Measurements from ENCODE around the gene DHRS13.

Gene DHRS13

DNA sequence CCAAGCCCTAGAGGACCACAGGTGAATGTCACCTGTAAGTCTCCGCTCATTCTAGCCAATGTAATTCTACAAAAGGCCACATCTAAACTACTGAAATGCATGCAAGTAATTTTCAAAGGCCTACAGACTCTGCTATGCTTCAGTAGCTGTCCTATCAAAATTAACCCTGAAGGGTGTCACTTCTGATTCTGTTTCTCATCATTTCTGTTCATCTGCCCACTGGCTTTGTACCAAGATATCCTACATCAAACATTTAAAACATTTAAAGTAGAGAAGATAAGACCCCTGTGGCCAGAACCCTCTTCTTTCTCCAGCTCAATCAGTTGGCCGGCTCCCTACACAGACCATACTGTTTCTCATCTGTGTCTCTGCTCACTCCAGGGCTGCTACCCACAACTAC lies 26.9 kb upstream of the DHRS13 start:
- TF ChIP-seq, protein P1, sequence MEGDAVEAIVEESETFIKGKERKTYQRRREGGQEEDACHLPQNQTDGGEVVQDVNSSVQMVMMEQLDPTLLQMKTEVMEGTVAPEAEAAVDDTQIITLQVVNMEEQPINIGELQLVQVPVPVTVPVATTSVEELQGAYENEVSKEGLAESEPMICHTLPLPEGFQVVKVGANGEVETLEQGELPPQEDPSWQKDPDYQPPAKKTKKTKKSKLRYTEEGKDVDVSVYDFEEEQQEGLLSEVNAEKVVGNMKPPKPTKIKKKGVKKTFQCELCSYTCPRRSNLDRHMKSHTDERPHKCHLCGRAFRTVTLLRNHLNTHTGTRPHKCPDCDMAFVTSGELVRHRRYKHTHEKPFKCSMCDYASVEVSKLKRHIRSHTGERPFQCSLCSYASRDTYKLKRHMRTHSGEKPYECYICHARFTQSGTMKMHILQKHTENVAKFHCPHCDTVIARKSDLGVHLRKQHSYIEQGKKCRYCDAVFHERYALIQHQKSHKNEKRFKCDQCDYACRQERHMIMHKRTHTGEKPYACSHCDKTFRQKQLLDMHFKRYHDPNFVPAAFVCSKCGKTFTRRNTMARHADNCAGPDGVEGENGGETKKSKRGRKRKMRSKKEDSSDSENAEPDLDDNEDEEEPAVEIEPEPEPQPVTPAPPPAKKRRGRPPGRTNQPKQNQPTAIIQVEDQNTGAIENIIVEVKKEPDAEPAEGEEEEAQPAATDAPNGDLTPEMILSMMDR (IDR thresholded peaks at IDR 0.05; ENCODE audit: insufficient read depth, low read length, missing control alignments), result no peak
- ChIA-PET CTCF (interaction anchor here (1.0 to 1.7 kb wide), 9 partner anchors 10 to 203 kb away, joined by 3 to 11 read pairs (median 4); no protein-coding TSS in a partner anchor), POLR2A (interaction anchor here (1.1 kb wide), 1 partner anchor 12 kb away, joined by 3 read pairs; no protein-coding TSS in a partner anchor)
- DNase-seq (ENCODE audit: low read depth, low spot score), result no peak
- H3K4me3 ChIP-seq (ENCODE audit: low read depth, low read length), result no peak overlapping the region

DNA sequence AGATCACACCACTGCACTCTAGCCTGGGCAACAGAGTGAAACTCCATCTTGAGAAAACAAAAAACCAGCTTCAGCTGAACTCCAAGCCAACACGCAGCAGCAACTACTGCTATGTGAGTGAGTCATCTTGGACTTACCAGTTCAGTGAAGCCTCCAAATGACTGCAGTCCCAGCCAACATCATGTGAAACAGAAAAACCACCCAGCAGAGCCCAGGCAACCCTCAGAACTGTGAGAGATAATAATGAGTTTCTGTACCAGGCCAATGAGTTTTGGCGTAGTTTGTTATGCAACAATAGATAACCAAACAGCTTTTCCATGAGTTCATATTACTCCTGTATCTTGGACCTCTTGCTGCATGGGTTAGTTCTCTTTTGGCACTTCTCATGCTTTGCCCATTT lies 25.2 kb upstream of the DHRS13 start:
- no peak for DNase-seq (ENCODE audit: low read depth, low spot score)
- H3K4me3 ChIP-seq (ENCODE audit: low read depth, low read length), result no peak overlapping the region
- CTCF ChIA-PET, result interaction anchor here (1.4 to 5.9 kb wide), 7 partner anchors 9 to 201 kb away, joined by 3 to 31 read pairs (median 7); partner anchors contain the start of genes DHRS13 and TLCD1
- TF ChIP-seq, protein P1 (IDR thresholded peaks at IDR 0.05; ENCODE audit: insufficient read depth, low read length, missing control alignments), result no peak
- POLR2A ChIA-PET, result no interaction called here

DNA sequence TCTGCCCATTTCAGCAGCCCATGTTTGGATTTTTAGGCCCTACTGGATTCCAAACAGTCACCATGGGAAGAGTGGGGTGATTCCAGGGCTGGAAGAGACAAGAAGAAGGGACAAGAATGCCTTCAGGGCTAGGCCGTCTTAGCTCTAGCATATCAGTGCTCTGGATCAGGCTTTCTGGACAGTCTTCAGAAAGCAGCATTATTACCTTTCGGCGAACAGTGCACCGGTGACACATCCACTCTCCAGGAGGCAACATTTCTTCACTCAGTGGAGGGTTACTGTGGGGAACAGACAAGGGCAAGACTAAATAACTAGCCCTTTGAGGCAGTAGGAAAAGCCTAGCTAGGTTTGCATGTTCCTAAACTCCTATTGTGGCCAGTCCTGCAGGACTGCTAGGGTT lies 23.9 kb upstream of the DHRS13 start:
- POLR2A ChIA-PET, result no interaction called here
- CTCF ChIA-PET, result interaction anchor here (0.7 to 5.9 kb wide), 11 partner anchors 9 to 200 kb away, joined by 3 to 31 read pairs (median 6); partner anchors contain the start of genes DHRS13 and TLCD1
- TF ChIP-seq, protein P1 (IDR thresholded peaks at IDR 0.05; ENCODE audit: insufficient read depth, low read length, missing control alignments), result no peak
- H3K4me3 ChIP-seq (ENCODE audit: low read depth, low read length), result no peak overlapping the region
- no peak for DNase-seq (ENCODE audit: low read depth, low spot score)

DNA sequence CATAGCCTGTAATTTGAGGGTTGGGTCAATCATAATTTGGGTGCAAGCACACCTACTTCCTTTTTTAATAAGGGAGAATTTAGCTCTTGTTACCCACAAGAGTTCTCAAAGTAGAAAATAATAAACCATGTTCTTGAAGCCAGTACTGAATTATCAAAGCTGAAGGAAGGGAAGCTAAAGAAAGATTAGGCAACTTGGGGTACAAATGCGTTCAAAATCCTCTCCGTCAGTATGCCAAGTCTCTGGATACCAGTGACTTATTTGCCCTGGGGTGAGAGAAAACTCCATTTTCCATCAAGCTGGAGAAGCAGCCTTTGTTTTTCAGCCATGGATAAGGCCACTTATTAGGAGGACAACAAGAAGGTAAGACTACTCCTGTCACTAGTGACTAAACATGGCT lies 23.5 kb upstream of the DHRS13 start:
- TF ChIP-seq, protein P1 (IDR thresholded peaks at IDR 0.05; ENCODE audit: insufficient read depth, low read length, missing control alignments), result no peak
- ChIA-PET POLR2A (no interaction called here), CTCF (interaction anchor here (1.1 to 5.9 kb wide), 11 partner anchors 9 to 199 kb away, joined by 3 to 31 read pairs (median 6); partner anchors contain the start of genes DHRS13 and TLCD1)
- H3K4me3 ChIP-seq (ENCODE audit: low read depth, low read length), result no peak overlapping the region
- no peak for DNase-seq (ENCODE audit: low read depth, low spot score)

DNA sequence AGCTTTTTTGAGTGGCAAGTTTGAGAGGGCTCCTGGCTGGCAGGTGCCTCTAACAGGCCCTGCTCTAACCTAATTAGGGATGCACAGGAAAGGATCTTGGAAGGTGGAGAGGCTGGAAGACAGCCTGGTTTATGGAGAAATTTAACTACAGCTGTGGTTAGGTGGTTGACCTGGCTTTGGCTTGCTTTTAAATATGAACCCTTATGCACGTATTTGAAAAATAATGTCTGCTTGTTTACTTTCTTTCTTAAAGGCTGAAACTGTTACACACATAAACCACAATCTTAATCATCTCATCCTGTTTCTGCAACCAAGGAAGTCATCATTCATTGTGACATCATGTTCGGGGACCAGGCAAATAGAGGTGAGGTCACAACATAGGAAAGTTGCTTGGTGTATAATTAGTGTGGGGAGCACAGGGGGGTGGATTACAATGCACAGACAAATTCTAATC lies 23.1 kb upstream of the DHRS13 start:
- POLR2A ChIA-PET, result no interaction called here
- DNase-seq (ENCODE audit: low read depth, low spot score), result peak; percentile 49
- CTCF ChIA-PET, result interaction anchor here (0.8 to 5.9 kb wide), 13 partner anchors 8 to 199 kb away, joined by 3 to 31 read pairs (median 6); partner anchors contain the start of genes DHRS13 and TLCD1
- TF ChIP-seq, protein P1 (IDR thresholded peaks at IDR 0.05; ENCODE audit: insufficient read depth, low read length, missing control alignments), result no peak
- H3K4me3 ChIP-seq (ENCODE audit: low read depth, low read length), result no peak overlapping the region

DNA sequence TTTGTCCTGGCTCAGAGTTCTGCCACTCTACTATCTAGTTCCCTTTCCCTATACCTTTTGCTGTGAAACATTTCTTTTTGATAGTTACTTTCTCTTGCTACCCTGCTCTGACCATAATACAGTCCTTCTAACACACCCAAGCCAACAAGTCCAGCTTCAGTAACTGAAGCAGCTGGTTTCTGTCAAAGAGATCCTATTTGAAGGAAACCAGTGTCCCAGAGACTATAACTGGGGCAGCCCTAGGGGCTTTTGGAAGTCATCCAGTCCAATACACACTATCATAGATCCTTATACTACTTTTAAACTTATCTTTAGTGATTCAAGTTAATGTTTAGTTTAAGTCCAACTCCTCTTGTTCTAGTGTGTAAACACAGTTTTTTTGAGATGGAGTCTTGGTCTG lies 17.3 kb upstream of the DHRS13 start:
- TF ChIP-seq, protein P1 (IDR thresholded peaks at IDR 0.05; ENCODE audit: insufficient read depth, low read length, missing control alignments), result no peak
- H3K4me3 ChIP-seq (ENCODE audit: low read depth, low read length), result no peak overlapping the region
- POLR2A ChIA-PET, result no interaction called here
- CTCF ChIA-PET, result interaction anchor here (1.0 to 5.9 kb wide), 5 partner anchors 11 to 193 kb away, joined by 4 to 81 read pairs (median 6); partner anchors contain the start of genes DHRS13 and TLCD1
- DNase-seq (ENCODE audit: low read depth, low spot score), result no peak
